WTC11 (cell line): ENCODE measurements around the gene FRMD4A.

Experiments
- JUN ChIP-seq: sonication (generic); formaldehyde crosslinking; IDR thresholded peaks from 2 replicates; pipeline ENCODE4 v1.8.0; 2023; ENCODE audit warnings: mild to moderate bottlenecking, missing genetic modification reagents
- NFATC4 ChIP-seq: fragments of 250-450 bp; sonication (Bioruptor Pico); IDR thresholded peaks from 2 replicates; pipeline ENCODE4 v1.9.0; 2021; ENCODE audit warnings: mild to moderate bottlenecking
- NFYB ChIP-seq: sonication (generic); formaldehyde crosslinking; conservative IDR thresholded peaks from 2 replicates; pipeline ENCODE4 v1.8.0; 2022; ENCODE audit warnings: low read depth, missing genetic modification reagents
- OVOL2 ChIP-seq: fragments of 250-450 bp; sonication (Bioruptor Pico); IDR thresholded peaks from 2 replicates; pipeline ENCODE4 v1.9.0; 2021; ENCODE audit warnings: mild to moderate bottlenecking, borderline replicate concordance
- RELA ChIP-seq: sonication (generic); formaldehyde crosslinking; IDR thresholded peaks from 2 replicates; pipeline ENCODE4 v1.8.1; 2022; ENCODE audit warnings: missing genetic modification reagents, mild to moderate bottlenecking, borderline replicate concordance
- ZNF219 ChIP-seq: sonication (generic); formaldehyde crosslinking; IDR thresholded peaks from 2 replicates; pipeline ENCODE4 v1.8.0; 2023; ENCODE audit warnings: missing genetic modification reagents, mild to moderate bottlenecking, borderline replicate concordance
- TF ChIP-seq, protein P1 (sequence below): sonication (generic); formaldehyde crosslinking; IDR thresholded peaks from 2 replicates; pipeline ENCODE4 v1.8.0; 2022; ENCODE audit warnings: mild to moderate bottlenecking, missing genetic modification reagents
- TF ChIP-seq, protein P2 (sequence below): fragments of 200-600 bp; IDR thresholded peaks from 2 replicates; pipeline ENCODE4 v1.8.0; 2022; ENCODE audit warnings: antibody characterized with exemption
- TF ChIP-seq, protein P3 (sequence below): sonication (generic); formaldehyde crosslinking; IDR thresholded peaks from 2 replicates; pipeline ENCODE4 v1.8.1; 2022; ENCODE audit warnings: mild to moderate bottlenecking, missing genetic modification reagents, moderate library complexity, borderline replicate concordance
- TF ChIP-seq, protein P4 (sequence below): fragments of 250-450 bp; sonication (Bioruptor Pico); IDR thresholded peaks from 2 replicates; pipeline ENCODE4 v1.9.0; 2021; ENCODE audit warnings: mild to moderate bottlenecking
- TF ChIP-seq, protein P5 (sequence below): fragments of 250-450 bp; sonication (Bioruptor Pico); conservative IDR thresholded peaks from 2 replicates; pipeline ENCODE4 v1.9.0; 2021; ENCODE audit warnings: mild to moderate bottlenecking
- TF ChIP-seq, protein P6 (sequence below): sonication (generic); formaldehyde crosslinking; IDR thresholded peaks from 2 replicates; pipeline ENCODE4 v1.8.0; 2022; ENCODE audit warnings: mild to moderate bottlenecking, missing genetic modification reagents
- TF ChIP-seq, protein P7 (sequence below): sonication (generic); formaldehyde crosslinking; IDR thresholded peaks from 2 replicates; pipeline ENCODE4 v1.8.1; 2023; ENCODE audit warnings: mild to moderate bottlenecking, missing genetic modification reagents, moderate library complexity

DNA sequence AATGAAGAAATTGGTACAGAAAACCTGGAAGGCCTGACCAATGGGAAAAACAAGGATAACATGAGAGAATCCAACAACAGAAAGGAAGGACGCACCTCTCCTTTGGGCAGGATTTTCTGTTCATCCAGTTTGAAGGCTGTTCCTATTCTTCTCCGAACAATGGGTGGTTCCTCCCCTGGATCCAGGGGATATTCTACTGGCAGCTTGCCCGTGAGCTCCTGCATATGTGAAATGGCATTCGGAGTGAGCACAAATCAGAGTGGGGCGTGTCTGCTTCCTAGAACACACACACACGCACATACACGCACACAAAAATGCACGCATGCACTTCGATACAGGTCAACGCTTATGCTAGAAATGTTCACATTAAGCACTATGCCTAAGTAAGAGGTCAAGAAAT, 660.4 kb downstream of the FRMD4A start:
- no peak for TF ChIP-seq RELA (CRISPR knock-in tag)
- no peak for TF ChIP-seq NFATC4
- TF ChIP-seq, protein P1, sequence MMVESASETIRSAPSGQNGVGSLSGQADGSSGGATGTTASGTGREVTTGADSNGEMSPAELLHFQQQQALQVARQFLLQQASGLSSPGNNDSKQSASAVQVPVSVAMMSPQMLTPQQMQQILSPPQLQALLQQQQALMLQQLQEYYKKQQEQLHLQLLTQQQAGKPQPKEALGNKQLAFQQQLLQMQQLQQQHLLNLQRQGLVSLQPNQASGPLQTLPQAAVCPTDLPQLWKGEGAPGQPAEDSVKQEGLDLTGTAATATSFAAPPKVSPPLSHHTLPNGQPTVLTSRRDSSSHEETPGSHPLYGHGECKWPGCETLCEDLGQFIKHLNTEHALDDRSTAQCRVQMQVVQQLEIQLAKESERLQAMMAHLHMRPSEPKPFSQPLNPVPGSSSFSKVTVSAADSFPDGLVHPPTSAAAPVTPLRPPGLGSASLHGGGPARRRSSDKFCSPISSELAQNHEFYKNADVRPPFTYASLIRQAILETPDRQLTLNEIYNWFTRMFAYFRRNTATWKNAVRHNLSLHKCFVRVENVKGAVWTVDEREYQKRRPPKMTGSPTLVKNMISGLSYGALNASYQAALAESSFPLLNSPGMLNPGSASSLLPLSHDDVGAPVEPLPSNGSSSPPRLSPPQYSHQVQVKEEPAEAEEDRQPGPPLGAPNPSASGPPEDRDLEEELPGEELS: no peak
- TF ChIP-seq, protein P2, sequence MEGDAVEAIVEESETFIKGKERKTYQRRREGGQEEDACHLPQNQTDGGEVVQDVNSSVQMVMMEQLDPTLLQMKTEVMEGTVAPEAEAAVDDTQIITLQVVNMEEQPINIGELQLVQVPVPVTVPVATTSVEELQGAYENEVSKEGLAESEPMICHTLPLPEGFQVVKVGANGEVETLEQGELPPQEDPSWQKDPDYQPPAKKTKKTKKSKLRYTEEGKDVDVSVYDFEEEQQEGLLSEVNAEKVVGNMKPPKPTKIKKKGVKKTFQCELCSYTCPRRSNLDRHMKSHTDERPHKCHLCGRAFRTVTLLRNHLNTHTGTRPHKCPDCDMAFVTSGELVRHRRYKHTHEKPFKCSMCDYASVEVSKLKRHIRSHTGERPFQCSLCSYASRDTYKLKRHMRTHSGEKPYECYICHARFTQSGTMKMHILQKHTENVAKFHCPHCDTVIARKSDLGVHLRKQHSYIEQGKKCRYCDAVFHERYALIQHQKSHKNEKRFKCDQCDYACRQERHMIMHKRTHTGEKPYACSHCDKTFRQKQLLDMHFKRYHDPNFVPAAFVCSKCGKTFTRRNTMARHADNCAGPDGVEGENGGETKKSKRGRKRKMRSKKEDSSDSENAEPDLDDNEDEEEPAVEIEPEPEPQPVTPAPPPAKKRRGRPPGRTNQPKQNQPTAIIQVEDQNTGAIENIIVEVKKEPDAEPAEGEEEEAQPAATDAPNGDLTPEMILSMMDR: no peak
- TF ChIP-seq OVOL2 (CRISPR knock-in tag): no peak
- TF ChIP-seq, protein P3, sequence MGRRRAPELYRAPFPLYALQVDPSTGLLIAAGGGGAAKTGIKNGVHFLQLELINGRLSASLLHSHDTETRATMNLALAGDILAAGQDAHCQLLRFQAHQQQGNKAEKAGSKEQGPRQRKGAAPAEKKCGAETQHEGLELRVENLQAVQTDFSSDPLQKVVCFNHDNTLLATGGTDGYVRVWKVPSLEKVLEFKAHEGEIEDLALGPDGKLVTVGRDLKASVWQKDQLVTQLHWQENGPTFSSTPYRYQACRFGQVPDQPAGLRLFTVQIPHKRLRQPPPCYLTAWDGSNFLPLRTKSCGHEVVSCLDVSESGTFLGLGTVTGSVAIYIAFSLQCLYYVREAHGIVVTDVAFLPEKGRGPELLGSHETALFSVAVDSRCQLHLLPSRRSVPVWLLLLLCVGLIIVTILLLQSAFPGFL: no peak
- TF ChIP-seq, protein P4, sequence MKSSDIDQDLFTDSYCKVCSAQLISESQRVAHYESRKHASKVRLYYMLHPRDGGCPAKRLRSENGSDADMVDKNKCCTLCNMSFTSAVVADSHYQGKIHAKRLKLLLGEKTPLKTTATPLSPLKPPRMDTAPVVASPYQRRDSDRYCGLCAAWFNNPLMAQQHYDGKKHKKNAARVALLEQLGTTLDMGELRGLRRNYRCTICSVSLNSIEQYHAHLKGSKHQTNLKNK (CRISPR knock-in tag): no peak
- TF ChIP-seq, protein P5, sequence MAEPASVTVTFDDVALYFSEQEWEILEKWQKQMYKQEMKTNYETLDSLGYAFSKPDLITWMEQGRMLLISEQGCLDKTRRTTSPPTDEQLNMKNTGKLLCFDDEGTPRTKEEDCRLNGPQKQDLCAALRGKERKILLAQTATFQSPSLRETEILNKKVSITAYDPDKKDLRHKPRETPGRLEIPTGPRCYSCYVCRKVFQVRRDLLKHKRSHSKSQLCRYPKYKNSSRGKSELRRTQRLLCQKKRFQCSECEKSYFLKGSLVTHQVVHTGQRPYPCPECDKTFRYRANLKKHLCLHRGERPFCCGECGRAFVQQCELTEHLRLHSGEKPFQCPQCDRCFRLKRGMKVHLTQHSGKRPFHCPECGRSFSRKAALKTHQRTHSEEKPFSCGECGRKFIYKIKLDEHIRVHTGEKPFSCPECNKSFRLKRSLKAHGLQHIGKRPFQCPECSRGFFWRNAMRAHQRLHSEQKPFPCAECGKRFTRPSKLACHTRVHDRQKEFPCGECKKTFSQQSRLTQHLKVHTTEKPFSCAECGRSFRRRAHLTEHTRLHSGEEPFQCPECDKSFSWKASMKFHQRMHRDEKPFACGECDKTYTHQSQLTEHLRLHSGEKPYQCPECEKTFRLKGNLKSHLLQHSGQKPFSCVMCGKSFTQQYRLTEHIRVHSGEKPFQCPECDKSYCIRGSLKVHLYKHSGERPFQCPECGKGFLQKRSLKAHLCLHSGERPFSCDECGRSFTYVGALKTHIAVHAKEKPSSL: no peak
- TF ChIP-seq JUN (CRISPR knock-in tag): no peak
- TF ChIP-seq, protein P6, sequence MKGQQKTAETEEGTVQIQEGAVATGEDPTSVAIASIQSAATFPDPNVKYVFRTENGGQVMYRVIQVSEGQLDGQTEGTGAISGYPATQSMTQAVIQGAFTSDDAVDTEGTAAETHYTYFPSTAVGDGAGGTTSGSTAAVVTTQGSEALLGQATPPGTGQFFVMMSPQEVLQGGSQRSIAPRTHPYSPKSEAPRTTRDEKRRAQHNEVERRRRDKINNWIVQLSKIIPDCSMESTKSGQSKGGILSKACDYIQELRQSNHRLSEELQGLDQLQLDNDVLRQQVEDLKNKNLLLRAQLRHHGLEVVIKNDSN (CRISPR knock-in tag): no peak
- TF ChIP-seq, protein P7, sequence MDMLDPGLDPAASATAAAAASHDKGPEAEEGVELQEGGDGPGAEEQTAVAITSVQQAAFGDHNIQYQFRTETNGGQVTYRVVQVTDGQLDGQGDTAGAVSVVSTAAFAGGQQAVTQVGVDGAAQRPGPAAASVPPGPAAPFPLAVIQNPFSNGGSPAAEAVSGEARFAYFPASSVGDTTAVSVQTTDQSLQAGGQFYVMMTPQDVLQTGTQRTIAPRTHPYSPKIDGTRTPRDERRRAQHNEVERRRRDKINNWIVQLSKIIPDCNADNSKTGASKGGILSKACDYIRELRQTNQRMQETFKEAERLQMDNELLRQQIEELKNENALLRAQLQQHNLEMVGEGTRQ (CRISPR knock-in tag): no peak
- no peak for TF ChIP-seq ZNF219
- no peak for TF ChIP-seq NFYB
